SK-N-SH (cell line): ENCODE data around the gene MAP3K9. TPM values are rescaled to one million over a fixed set of nuclear protein-coding genes. Genes with fewer than 3 reads are reported as not detected.

Experiments used
- CTCF ChIA-PET: fragments of 300-600, 350-600 bp; formaldehyde crosslinking; extraction: SDS; loops from one replicate; lab custom pipeline; 2021; lab: Yijun Ruan, JAX
- POLR2A ChIA-PET: fragments of 350-600 bp; sonication (Branson Sonifier 250); formaldehyde crosslinking; extraction: SDS; loops from one replicate; lab custom pipeline; 2020; ENCODE audit warnings: antibody characterized with exemption, inconsistent platforms; lab: Yijun Ruan, JAX
- DNase-seq: peaks from one replicate; pipeline ENCODE4 v3.0.0; 2012
- H2AFZ ChIP-seq: fragments of 200-600 bp; sonication (generic); 2 replicates; pipeline ENCODE4 v1.8.1; 2016; ENCODE audit warnings: antibody characterized with exemption, mild to moderate bottlenecking, low read depth
- H3F3A ChIP-seq: fragments of 200-600 bp; sonication (generic); replicated peaks from 2 replicates; pipeline ENCODE3; 2016; ENCODE audit warnings: antibody characterized with exemption, mild to moderate bottlenecking; ENCODE audit not compliant: insufficient read depth
- H3K27ac ChIP-seq, 2 experiments: fragments of 200-500 bp in 1 of 2; fragments of 200-600 bp in 1 of 2; sonication (Bioruptor generic) in 1 of 2; sonication (generic), shearing (Covaris generic) in 1 of 2; 2 replicates each; pipeline versions ENCODE4 v1.5.1 to v1.6.1; 2014 to 2016; ENCODE audit warnings: low read depth in 2 of 2, inconsistent platforms in 1 of 2, low read length in 1 of 2, mild to moderate bottlenecking in 1 of 2, mixed read lengths in 1 of 2
- H3K27me3 ChIP-seq: fragments of 200-600 bp; sonication (generic), shearing (Covaris generic); 2 replicates; pipeline ENCODE4 v1.6.1; 2016; ENCODE audit warnings: mixed run types; ENCODE audit not compliant: insufficient read depth
- H3K36me3 ChIP-seq, 2 experiments: fragments of 200-500 bp in 1 of 2; fragments of 200-600 bp in 1 of 2; sonication (Bioruptor generic) in 1 of 2; sonication (generic) in 1 of 2; replicated peaks in 1 of 2; 2 replicates each; pipeline versions ENCODE3 to v1.5.1; 2014 to 2016; ENCODE audit warnings: low read length in 1 of 2, mild to moderate bottlenecking in 1 of 2; ENCODE audit not compliant: insufficient read depth in 2 of 2, control insufficient read depth in 1 of 2
- H3K4me1 ChIP-seq, 2 experiments: fragments of 200-500 bp in 1 of 2; fragments of 200-600 bp in 1 of 2; sonication (Bioruptor generic) in 1 of 2; sonication (generic), shearing (Covaris generic) in 1 of 2; 2 replicates each; pipeline versions ENCODE4 v1.5.1 to v1.6.1; 2014 to 2016; ENCODE audit warnings: low read depth in 1 of 2, low read length in 1 of 2, mixed run types in 1 of 2; ENCODE audit not compliant: insufficient read depth in 2 of 2, control insufficient read depth in 1 of 2
- H3K4me2 ChIP-seq: fragments of 200-600 bp; sonication (generic), shearing (Covaris generic); 2 replicates; pipeline ENCODE4 v1.6.1; 2017; ENCODE audit warnings: mixed run types
- H3K4me3 ChIP-seq, 2 experiments: fragments of 200-500 bp in 1 of 2; fragments of 200-600 bp in 1 of 2; sonication (Bioruptor generic) in 1 of 2; sonication (generic), shearing (Covaris generic) in 1 of 2; 2 replicates each; pipeline versions ENCODE4 v1.5.1 to v1.8.1; 2014 to 2016; ENCODE audit warnings: low read depth in 2 of 2, inconsistent platforms in 1 of 2, low read length in 1 of 2, mild to moderate bottlenecking in 1 of 2, mixed read lengths in 1 of 2, moderate library complexity in 1 of 2
- H3K79me2 ChIP-seq: fragments of 200-600 bp; sonication (generic); 2 replicates; pipeline ENCODE4 v1.8.1; 2017; ENCODE audit warnings: mild to moderate bottlenecking; ENCODE audit not compliant: insufficient read depth
- H3K9ac ChIP-seq: fragments of 200-600 bp; sonication (generic); 2 replicates; pipeline ENCODE4 v1.6.1; 2017; ENCODE audit warnings: mixed run types
- H3K9me2 ChIP-seq: fragments of 200-600 bp; sonication (generic); 2 replicates; pipeline ENCODE4 v1.6.1; 2017; ENCODE audit warnings: mixed run types
- H3K9me3 ChIP-seq: fragments of 200-600 bp; sonication (generic); 2 replicates; pipeline ENCODE4 v1.6.1; 2017; ENCODE audit warnings: mixed run types, mild to moderate bottlenecking, moderate library complexity
- H4K20me1 ChIP-seq: fragments of 200-600 bp; sonication (generic); 2 replicates; pipeline ENCODE4 v1.6.1; 2017; ENCODE audit warnings: mild to moderate bottlenecking, mixed run types; ENCODE audit not compliant: insufficient read depth
- CHD2 ChIP-seq: fragments of 150-350 bp; IDR thresholded peaks from 2 replicates; pipeline ENCODE4 v1.6.1; 2018; ENCODE audit warnings: low read length; ENCODE audit not compliant: partially characterized antibody
- ELF1 ChIP-seq: IDR thresholded peaks from 2 replicates; pipeline ENCODE4 v1.4.0; 2012
- FOSL2 ChIP-seq: IDR thresholded peaks from 2 replicates; pipeline ENCODE4 v1.4.0; 2012; ENCODE audit warnings: low read depth, mild to moderate bottlenecking, moderate library complexity, borderline replicate concordance
- FOXJ3 ChIP-seq: sonication (generic); formaldehyde crosslinking; IDR thresholded peaks from 2 replicates; pipeline ENCODE4 v1.5.1; 2020; ENCODE audit warnings: mild to moderate bottlenecking, missing genetic modification reagents
- GABPA ChIP-seq: IDR thresholded peaks from 2 replicates; pipeline ENCODE4 v1.4.0; 2012; ENCODE audit warnings: low read depth, mild to moderate bottlenecking
- MAX ChIP-seq: IDR thresholded peaks from 2 replicates; pipeline ENCODE4 v1.4.0; 2012; ENCODE audit warnings: low read depth
- MEF2A ChIP-seq: IDR thresholded peaks from 2 replicates; pipeline ENCODE4 v1.4.0; 2012; ENCODE audit warnings: low read depth, borderline replicate concordance
- NRF1 ChIP-seq: IDR thresholded peaks from 2 replicates; pipeline ENCODE4 v1.6.1; 2012; ENCODE audit warnings: low read depth, mild to moderate bottlenecking, low read length
- POLR2AphosphoS5 ChIP-seq: IDR thresholded peaks from 2 replicates; pipeline ENCODE4 v1.6.1; 2012; ENCODE audit warnings: low read depth, low read length
- RAD21 ChIP-seq: IDR thresholded peaks from 2 replicates; pipeline ENCODE4 v1.6.1; 2012; ENCODE audit warnings: mild to moderate bottlenecking, low read length
- RXRA ChIP-seq: IDR thresholded peaks from 2 replicates; pipeline ENCODE4 v1.4.0; 2012; ENCODE audit warnings: low read depth, mild to moderate bottlenecking, borderline replicate concordance
- SIN3A ChIP-seq: IDR thresholded peaks from 2 replicates; pipeline ENCODE4 v1.6.1; 2012; ENCODE audit warnings: low read depth, mild to moderate bottlenecking, low read length, moderate library complexity, borderline replicate concordance
- SMC3 ChIP-seq: IDR thresholded peaks from 2 replicates; pipeline ENCODE4 v1.6.1; 2012; ENCODE audit warnings: low read depth, low read length, improper control_type of control experiment
- TAF1 ChIP-seq: IDR thresholded peaks from 2 replicates; pipeline ENCODE4 v1.6.1; 2012; ENCODE audit warnings: low read depth, mild to moderate bottlenecking, low read length, moderate library complexity, borderline replicate concordance
- TCF12 ChIP-seq: IDR thresholded peaks from 2 replicates; pipeline ENCODE4 v1.4.0; 2012
- TEAD4 ChIP-seq: IDR thresholded peaks from 2 replicates; pipeline ENCODE4 v1.4.0; 2012; ENCODE audit warnings: mild to moderate bottlenecking, borderline replicate concordance; ENCODE audit not compliant: insufficient read depth
- WGBS: methylation state at CpG from one replicate; pipeline ENCODE4 v1.1.6; 2017; ENCODE audit warnings: low lambda C conversion rate; 5-methylcytosine and 5-hydroxymethylcytosine counted together
- polyA plus RNA-seq, 3 experiments: library from polyadenylated mRNA; depleted of rRNA; stranded (reverse); fragments of >200 nt; gene quantifications; 2 replicates each; pipeline ENCODE4 v1.2.3, GENCODE V29; 2012
- TF ChIP-seq, protein P1 (sequence below): fragments of 150-350 bp; IDR thresholded peaks from 2 replicates; pipeline ENCODE4 v1.6.1; 2016; ENCODE audit warnings: mild to moderate bottlenecking, low read depth, low read length
- TF ChIP-seq, protein P2 (sequence below): IDR thresholded peaks from 2 replicates; pipeline ENCODE4 v1.6.1; 2012; ENCODE audit warnings: mild to moderate bottlenecking, low read depth, low read length, moderate library complexity

Gene MAP3K9
- polyA plus RNA-seq, 1 of the 3 experiments (the other 2 are of a cell fraction), result 2.0 TPM

- Histone ChIP-seq H3K9me3 (no peaks in the 10 kb centered on the region), H4K20me1 (no peaks in the 10 kb centered on the region), H3K27ac (no peak overlapping the region), H3K79me2 (no peaks in the 10 kb centered on the region), H3K4me2 (no peak overlapping the region)
- TF ChIP-seq FOXJ3 (CRISPR knock-in tag) (no peak), SIN3A (no peak), SMC3 (no peak), MEF2A (no peak), TCF12 (no peak), MAX (no peak), GABPA (no peak), ELF1 (no peak), RXRA (no peak), CHD2 (no peak), NRF1 (no peak), POLR2AphosphoS5 (no peak), FOSL2 (no peak), TAF1 (no peak), TEAD4 (no peak), RAD21 (no peak)
- TF ChIP-seq, protein P1, sequence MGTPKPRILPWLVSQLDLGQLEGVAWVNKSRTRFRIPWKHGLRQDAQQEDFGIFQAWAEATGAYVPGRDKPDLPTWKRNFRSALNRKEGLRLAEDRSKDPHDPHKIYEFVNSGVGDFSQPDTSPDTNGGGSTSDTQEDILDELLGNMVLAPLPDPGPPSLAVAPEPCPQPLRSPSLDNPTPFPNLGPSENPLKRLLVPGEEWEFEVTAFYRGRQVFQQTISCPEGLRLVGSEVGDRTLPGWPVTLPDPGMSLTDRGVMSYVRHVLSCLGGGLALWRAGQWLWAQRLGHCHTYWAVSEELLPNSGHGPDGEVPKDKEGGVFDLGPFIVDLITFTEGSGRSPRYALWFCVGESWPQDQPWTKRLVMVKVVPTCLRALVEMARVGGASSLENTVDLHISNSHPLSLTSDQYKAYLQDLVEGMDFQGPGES, result no peak
- TF ChIP-seq, protein P2, sequence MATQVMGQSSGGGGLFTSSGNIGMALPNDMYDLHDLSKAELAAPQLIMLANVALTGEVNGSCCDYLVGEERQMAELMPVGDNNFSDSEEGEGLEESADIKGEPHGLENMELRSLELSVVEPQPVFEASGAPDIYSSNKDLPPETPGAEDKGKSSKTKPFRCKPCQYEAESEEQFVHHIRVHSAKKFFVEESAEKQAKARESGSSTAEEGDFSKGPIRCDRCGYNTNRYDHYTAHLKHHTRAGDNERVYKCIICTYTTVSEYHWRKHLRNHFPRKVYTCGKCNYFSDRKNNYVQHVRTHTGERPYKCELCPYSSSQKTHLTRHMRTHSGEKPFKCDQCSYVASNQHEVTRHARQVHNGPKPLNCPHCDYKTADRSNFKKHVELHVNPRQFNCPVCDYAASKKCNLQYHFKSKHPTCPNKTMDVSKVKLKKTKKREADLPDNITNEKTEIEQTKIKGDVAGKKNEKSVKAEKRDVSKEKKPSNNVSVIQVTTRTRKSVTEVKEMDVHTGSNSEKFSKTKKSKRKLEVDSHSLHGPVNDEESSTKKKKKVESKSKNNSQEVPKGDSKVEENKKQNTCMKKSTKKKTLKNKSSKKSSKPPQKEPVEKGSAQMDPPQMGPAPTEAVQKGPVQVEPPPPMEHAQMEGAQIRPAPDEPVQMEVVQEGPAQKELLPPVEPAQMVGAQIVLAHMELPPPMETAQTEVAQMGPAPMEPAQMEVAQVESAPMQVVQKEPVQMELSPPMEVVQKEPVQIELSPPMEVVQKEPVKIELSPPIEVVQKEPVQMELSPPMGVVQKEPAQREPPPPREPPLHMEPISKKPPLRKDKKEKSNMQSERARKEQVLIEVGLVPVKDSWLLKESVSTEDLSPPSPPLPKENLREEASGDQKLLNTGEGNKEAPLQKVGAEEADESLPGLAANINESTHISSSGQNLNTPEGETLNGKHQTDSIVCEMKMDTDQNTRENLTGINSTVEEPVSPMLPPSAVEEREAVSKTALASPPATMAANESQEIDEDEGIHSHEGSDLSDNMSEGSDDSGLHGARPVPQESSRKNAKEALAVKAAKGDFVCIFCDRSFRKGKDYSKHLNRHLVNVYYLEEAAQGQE, result no peak
- TF ChIP-seq, all 33 proteins: peak for 0
- no peak overlapping the region for H3K9ac ChIP-seq
- 98% methylated on average over 6 of the region's 17 CpGs for WGBS
- ChIA-PET CTCF (no interaction called here), POLR2A (no interaction called here)
- no peaks in the 10 kb centered on the region for H3F3A ChIP-seq
- DNase-seq, result no peak
- peaks cover 0 to 8% of the 10 kb centered on the region in 2 experiments; a peak in 2 of 4 replicates for H3K4me1 ChIP-seq
- no peak overlapping the region for H2AFZ ChIP-seq
- H3K36me3 ChIP-seq, result peaks cover 0 to 31% of the 10 kb centered on the region in 2 experiments
- H3K27me3 ChIP-seq, result no peaks in the 10 kb centered on the region
- no peaks in the 10 kb centered on the region for H3K9me2 ChIP-seq
- no peak overlapping the region for H3K4me3 ChIP-seq
These were observed 78.9 kb downstream of the MAP3K9 start for GRCh38 chr14:70730393-70730792.
